ENCODE data around the gene TGFBR3. TPM values are rescaled to one million over a fixed set of nuclear protein-coding genes. Genes with fewer than 3 reads are reported as not detected.

TGFBR3 gene
- total RNA-seq (2014; rRNA removed; shearing (Covaris generic)), result 1.8 and 2.1 TPM in 2 replicates

DNA sequence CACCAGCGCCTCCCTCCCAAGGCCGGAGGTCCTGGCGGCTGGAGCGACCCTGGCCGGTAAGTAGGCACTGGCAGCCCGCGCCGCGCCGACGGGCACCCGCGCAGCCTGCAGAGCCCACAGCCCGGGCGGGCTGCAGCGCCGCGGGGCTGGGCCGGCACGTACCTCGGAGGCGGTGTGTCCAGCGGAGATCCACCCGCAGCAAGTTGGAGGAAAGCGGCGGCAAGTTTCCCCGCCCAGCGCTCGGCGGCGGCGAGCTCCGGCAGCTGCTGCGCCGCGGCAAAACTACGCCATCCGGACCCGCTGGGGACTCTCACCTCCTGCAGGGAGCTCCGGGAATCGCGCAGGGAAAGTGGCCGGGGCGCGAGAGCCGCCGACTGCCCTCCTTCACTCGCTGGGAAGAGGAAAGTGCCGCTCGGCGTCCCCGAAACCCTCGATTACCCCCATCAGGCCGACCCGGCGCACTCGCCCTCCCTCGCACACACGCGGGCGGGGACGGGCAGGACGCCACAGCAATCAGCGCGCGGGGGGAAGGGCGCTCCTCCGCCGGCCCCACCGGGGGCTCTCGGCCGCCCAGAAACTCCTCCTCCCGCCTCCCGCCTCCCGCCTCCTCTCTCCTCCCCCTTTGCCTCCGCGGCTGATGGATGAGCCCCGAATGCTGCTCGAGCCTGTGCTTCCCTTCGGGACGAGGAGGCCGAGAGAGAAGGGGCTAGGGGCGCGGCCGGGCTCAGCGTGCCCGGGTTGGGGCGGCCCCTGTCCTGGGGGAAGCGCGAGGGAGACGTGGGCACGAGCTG, at the start of gene TGFBR3:
TSS of gene TGFBR3 (minus strand) at position 436 of the 791 bp plus-strand sequence. CDS start 24,620 bp downstream, outside the sequence.
- peak; percentile 84 for DNase-seq (ENCODE audit: low read depth)

DNA sequence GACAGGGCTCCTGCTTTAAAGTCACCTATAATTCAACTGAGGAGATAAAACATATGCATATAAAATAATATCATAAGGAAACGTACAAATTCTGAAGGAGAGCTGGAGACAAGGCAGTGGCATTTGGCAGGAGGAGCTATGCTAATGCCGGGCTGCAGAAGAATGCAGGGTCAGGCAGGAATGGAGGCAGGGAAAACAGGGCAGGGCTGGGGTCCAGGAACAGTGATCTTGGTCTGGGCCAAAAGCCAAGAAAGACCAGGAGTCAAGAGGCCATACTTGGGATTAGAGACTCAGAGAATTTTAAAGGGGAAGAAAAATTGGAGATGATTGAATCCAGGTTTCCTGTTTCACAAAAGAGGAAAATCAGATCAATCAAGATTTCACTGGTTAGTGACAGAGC, 43.3 kb upstream of the TGFBR3 start:
- no peak for DNase-seq (ENCODE audit: low read depth)

DNA sequence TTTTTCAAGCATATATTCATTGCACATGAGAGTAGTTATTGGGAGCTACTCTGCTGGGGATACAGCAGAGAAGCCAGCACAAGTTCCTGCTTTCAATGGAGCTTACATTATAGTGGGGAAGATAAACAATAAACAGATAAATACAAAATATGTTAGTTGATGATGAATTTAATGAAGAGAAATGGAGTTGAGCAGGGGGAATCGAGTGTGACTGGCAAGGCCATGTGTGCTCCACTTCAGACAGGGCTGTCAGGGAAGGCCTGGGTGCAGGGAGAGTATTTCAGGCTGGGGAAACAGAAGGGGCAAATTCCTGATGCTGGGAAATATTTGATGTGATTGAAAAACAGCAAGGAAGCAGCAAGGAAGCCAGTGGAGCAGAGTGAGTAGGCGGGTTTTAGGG, 42.1 kb upstream of the TGFBR3 start:
- DNase-seq (ENCODE audit: low read depth), result no peak

DNA sequence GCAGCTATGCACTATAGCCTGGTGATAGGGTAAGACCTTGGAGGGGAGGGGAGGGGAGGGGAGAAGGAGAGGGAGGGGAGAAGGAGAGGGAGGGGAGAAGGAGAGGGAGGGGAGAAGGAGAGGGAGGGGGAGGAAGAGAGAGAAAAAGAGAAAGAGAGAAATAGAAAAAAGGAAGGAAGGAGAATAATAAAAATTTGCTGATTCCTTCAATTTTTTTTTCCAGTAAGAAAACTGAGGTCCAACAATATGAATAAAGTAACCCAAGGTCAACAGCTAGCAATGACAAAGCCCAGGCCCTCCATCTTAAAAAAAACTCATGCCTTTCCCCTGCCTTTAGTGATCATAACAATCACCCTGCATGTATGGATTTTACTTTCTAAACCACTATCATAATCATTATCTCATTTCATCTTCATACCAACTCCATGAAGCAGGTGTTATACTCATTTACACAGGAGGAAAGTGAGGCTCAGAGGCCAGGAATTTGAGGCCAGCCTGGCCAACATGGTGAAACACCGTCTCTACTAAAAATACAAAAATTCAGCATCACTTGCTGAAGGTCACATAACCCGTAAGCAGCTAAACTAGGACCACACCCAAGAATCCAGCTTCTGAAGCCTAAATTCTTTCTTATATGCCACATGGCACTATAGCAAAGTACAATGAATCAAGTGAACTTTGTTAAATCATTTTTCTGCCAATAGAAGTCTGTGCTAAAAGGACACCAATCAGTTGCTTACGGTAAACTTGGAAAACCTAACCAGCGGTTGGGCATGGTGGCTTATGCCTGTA, 39.9 kb upstream of the TGFBR3 start:
- DNase-seq (ENCODE audit: low read depth), result no peak

DNA sequence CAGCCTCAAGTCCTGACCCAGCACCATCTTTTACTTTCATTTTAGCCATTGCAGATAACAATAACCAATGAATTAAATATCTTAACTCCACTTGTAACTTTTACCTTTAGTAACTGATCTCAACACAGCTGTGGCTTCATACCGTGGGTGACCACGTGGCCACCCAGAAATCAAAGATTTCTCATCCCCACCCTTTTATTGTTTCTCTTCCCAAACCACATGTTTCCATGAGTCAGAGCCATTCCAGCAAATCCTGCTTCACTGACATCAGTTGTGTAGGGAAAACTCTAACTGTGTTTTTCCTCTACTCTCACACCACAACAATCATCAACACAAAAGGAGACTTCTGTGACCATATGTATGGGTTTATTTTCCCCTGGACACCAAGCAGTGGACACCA, 38.2 kb upstream of the TGFBR3 start:
- DNase-seq (ENCODE audit: low read depth), result peak; percentile 83

DNA sequence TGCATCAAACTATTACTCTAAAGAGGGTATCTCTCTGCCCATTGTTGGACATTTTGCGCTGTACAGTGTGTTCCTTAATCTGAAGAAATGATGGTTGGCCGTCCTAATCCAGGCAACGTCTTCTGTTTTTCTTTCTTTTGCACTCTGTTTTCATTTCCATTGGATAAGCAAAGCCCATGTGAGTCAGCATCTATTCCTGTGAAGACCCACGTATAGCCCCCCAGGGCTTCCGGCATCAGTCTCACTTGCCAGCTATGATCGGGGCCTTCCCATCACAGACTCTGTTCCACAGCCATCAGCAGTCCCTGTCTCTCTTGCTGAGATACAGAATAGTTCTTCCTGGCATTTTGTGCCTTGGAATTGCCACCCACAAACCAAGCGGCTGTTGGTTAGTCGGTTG, 34.0 kb upstream of the TGFBR3 start:
- no peak for DNase-seq (ENCODE audit: low read depth)

DNA sequence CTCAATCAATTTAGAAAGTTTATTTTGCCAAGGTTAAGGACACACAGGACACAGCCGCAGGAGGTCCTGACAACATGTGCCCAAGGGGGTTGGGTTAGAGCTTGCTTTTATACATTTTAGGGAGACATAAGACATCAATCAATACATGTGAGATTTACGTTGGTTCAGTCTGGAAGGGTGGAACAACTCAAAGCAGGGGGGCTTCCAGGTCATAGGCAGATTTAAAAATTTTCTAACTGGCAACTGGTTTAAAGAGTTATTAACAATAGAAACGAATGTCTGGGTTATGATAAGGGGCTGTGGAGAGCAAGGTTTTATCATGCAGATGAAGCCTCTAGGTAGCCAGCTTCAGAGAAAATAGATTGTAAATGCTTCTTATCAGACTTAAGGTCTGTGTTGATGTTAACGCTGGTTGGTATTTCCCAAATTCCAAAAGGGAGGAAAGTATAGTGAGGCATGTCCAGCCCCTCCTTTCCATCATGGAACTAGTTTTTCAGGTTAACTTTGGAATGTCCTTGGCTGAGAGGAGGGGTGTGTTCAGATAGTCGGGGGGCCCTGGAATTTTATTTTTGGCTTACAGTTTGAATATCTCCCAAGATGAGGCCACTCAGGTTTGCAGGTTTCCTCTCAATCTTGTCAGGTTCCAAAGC, 31.0 kb upstream of the TGFBR3 start:
- no peak for DNase-seq (ENCODE audit: low read depth)

DNA sequence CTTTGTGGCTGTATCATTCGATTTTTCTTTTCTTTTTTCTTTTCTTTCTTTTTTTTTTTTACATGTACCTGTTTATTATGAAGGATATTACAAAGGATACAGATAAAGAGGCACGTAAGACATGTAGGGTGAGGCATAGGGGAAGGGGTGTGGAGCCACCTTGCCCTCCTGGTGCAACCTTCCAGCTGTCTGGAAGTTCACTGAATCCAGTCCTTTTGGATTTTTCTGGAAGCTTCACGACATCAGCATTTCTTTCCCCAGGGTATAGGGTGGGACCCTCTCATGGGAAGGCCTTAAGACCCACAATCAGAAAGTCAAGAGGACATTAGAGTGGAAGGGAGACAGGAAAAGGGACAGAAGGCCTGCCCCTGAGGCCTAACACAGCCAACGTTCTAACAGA, 30.1 kb upstream of the TGFBR3 start:
- DNase-seq (ENCODE audit: low read depth), result no peak

DNA sequence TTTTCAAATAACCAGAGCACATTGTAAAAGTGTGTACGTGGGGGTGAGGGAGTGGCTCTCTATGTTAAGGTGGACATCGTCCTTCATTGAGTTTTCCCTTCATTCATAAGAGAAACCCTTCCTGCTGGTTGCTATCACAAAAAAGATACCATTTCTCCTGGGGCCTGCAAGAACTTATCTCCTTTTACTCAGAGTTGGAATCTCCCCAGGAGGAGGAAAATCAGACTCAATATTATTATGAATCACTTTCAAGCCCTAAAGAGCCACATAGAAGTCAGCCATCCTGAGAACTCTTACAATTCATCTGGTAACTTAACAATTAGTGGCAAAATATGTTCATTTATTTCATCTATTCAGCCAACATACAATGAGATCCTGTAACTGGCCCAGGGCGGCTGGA, 27.1 kb upstream of the TGFBR3 start:
- DNase-seq (ENCODE audit: low read depth), result no peak

DNA sequence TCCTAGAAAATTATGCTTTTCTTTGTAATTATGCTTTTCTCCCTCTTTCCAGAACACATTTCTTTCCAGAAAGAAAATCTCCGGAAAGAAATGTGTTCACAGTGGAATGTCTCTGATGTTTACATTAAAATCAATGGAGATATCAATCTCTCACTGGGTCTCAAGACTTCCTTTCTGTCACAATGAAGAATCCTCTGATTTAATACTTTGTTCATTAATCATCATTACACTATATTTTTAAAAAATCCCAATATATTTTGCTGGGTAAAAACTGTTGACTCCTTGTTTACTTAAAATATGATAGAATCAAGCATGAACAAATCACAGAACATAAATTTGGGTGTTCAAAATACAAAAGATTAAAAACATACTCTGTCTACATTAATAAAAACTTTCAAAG, 26.3 kb upstream of the TGFBR3 start:
- no peak for DNase-seq (ENCODE audit: low read depth)

DNA sequence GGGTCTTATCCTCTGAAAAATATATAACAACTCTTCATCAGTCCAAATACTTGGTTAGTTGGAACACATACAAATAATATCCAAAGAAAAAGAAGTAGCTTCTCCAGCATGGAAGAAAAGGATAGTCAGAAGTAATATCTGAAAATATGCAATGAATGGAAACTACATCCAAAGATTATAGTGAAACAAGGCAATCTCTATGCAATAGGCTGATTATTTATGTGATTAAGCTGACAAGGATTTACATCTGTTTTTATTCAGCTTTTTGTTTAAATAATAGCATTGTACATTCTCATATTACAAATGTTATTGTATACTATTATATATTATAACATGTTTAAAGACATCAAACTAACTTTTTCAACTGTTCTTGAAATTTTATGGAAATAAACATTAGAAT, 15.3 kb upstream of the TGFBR3 start:
- no peak for DNase-seq (ENCODE audit: low read depth)

DNA sequence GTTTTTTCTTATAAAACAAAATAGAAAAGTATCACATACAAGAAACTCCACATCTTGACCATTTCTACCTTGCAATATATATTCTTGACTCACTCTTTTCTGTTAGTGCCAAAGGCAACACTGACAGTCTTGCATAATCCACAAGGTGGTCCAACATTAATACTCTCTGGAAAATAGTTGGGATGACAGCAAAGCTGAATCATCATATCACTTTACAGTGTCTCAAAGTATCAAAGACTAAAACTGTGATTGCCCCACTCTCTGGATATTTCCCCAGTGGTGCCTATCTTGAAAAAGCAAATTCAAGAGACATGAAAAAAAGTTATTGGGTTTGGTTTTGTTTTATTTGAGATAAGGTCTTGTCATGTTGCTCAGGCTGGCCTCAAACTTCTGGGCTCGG, 14.6 kb upstream of the TGFBR3 start:
- DNase-seq (ENCODE audit: low read depth), result peak; percentile 85

DNA sequence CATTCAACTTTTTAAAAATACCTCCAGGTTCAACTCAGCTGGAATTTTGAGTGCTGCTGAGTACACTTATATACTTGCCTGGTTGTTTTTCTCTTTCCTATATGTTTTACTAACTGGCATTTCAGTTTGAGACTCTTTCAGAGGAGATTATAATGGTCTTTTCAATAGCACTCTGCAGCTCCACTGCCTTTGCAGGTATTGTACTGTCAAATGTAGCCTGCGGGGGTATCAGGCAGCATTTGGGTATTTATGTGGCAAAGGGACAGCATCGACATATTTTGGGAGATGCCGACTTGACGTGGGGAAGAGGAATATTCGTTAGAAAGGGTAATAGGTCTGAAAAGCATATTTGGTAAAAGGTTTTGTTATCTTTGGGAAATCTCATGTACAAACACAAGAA, 11.1 kb upstream of the TGFBR3 start:
- DNase-seq (ENCODE audit: low read depth), result no peak

DNA sequence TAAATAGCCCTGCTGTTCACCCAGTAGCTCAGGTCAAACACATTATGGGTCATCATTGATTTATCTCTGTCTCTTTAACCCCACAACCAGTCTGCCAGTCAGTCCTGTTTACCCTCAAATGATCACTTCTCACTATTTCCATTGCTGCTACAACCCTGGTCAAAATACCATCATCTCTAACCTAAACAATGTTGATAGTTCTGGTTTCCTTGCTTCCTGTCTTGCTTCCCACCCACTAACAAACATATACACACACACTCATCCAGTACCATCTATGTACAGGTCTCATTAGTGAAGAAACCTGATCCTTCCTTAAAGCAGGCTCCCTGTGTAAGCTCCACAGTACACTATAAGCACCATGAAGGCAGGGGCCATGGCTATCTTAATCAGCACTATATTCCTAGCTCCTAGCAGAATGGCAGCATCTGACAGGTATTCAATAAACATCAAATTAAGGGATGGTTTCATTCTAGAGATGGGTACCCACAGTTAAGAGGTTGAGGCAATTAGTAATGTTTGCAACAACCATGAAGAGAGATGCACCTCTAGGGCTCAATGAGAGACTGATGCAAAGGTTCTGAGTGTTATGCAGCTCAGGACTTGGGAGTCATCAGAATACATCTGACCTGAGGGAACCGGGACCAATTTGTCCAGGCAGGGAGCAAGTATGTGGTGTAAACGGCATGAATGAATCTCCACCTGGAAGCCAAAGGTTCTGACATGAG, 10.0 kb upstream of the TGFBR3 start:
- DNase-seq (ENCODE audit: low read depth), result no peak

DNA sequence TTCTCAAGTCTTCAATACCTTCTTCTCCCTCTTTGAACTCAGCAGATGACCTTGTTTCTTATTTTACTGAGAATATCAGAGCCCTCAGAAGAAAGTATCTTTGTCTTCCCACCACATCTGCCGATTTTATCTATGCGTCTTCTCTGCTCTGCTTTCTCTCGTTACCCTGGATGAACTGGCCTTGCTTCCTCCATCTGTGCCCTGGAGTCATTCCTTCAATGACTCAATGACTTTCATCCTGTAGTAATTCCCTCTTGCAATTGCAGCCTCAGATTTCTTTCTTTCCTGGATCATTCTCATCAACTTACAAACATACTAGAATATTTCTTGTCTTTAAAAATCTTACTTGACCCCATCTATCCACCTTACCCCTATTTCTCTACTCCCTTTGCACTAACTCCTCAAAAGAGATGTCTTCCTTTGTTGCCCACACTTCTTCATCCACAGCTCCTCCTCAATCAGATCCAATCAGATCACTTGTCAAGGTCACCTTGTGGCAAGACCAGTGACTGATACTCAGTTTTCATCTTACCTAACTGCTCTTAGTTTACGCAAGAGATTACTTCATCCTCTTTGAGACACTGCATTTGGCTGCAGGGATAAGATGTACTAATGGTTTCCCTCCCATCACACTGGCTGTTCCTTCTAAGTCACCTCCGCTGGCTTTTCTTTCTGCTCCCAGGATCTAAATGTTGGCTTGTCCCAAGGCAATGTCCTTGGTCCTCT, 8.2 kb upstream of the TGFBR3 start:
- no peak for DNase-seq (ENCODE audit: low read depth)

DNA sequence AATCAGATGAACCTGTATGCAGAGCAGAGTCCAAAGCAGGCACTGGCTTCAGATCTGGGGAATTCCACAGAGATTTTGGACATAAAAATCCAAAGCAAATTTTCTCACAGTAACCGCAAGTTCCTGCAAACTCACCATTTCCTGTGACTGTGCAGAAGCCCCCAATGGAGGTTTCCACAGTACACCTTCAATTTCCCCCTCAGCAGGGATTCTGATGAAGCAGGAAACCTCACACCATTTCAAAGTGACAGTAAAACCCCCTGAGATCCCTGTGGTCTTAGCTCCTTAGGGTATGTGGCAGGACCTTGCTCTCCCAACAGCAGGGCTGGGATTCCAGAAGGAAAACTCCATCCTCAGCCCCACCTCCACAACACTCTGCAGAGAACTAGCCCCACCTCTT, 6.0 kb upstream of the TGFBR3 start:
- peak; percentile 32 for DNase-seq (ENCODE audit: low read depth)

DNA sequence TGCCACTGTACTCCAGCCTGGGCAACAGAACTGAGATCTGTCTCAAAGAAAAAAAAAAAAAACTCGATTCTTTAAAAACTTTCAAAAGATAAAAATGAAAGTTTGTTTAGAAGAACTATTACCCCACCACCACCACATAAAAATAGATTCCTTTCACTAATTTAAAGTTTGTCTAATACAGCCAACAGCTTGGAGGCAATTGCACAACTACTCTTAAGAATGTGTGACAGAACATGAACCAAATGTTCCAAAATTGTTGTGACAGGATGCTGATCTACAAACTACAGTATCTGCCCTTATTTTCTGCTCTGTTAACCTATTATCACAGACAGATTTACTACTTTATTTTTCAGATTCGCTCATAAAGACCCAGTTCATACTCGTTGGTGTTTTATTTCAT, 5.5 kb upstream of the TGFBR3 start:
- DNase-seq (ENCODE audit: low read depth), result peak; percentile 18

DNA sequence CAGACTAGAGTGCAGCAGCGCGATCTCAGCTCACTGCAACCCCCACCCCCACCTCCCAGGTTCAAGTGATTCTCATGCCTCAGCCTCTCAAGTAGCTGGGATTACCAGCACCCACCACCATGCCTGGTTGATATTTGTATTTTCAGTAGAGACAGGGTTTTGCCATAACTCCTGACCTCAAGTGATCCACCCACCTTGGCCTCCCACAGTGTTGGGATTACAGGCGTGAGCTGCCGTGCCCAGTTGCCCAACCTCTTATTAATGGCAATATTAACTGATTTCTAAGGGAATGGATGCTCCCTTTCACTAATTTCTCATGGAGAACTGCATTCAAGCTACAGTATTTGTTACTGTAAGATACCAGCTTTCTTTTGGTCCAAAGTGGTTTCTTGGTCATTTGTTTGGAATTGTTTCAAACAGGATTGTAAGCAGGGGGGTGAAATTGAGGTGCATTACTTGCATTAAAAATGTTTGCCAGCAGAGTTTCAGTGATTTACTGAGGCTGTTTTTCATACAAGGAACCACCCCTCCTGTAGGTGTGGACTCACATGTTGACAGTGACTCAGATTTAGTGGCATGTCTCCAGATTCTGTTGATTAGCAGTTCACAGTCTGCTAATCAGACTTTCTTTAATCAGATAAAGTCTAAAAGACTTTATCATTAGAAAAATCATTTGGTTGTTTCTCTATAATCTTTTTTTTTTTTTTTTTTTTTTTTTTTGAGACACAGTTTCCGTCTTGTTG, 3.9 kb upstream of the TGFBR3 start:
- peak; percentile 86 for DNase-seq (ENCODE audit: low read depth)

DNA sequence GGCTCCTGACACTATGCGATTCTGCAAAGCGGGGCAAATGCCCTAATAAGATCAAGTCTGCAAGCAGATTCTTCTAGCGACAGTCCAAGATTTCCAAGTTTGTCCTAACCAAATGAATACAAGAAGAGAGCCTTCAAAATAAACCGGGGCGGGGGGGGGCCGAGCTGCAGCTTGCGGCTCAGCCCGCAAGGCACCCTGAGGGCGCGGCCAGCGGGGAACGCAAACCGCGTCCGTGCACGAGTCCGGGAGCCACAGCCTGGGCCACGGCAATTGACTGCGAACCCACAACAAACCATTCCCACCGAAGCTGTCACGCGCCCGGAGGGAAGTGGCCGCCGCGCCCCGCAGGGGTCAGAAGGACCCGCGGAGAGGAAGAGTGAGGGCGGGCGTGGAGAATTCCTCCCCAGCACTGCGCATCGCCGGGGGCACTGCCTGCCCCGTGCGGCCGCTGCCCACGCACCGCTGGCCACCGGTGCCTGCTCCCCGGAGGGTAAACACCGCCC, 687 bp downstream of the TGFBR3 start:
- DNase-seq (ENCODE audit: low read depth), result peak; percentile 38

DNA sequence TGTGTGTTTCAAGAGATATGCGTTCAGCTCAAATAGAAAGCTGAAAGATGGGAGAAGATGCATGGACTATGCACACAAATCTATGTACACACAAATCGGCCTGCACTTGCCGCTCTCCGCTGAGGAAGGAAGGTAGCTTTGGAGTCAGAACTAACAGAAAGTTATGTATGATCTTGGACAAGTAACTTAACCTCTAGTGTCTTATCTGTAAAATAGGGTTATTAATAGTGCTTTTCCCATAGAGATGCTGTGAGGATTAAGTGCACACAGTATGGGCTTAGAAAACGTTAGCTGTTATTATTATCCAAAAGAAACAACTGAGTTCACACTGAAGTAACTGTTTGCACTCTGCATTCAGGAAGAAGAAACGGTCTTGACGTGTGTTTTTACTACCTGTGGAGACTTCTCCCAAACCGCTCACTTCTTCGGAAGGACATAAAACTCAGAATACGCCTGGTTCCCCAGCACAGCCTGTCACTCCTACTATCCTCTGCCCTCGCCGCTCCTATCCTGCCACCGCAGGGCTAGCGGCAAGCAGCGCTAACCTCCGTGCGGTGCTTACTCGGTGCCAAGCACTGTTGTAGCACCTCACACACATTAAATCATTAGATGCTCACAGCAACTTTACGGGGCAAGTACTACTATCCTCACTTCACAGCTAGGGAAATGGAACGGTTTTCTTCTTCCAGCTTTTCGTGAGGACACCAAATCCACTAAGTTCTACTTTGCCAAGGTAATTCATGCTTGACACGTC, 1.3 kb downstream of the TGFBR3 start:
- peak; percentile 17 for DNase-seq (ENCODE audit: low read depth)
